Transverse colon (tissue), 4 donors: ENCODE results near the gene MAGEC3. TPM values are rescaled to one million over a fixed set of nuclear protein-coding genes. Genes with fewer than 3 reads are reported as not detected.

Experiments used
- DNase-seq: peaks from one replicate; pipeline ENCODE4 v3.0.0-alpha.2; 2019
- H3K27ac ChIP-seq, 4 donors: fragments of 200-600 bp; sonication (generic); 2 replicates each; pipeline ENCODE4 v1.5.1; 2016 to 2018; ENCODE audit warnings: inconsistent platforms in 4 of 4
- H3K27me3 ChIP-seq: fragments of 200-600 bp; sonication (generic); 2 replicates; pipeline ENCODE4 v1.5.1; 2017; ENCODE audit warnings: inconsistent platforms
- H3K36me3 ChIP-seq, 4 donors: fragments of 200-600 bp; sonication (generic); 2 replicates each; pipeline ENCODE4 v1.5.1; 2017 to 2019; ENCODE audit warnings: inconsistent platforms in 4 of 4
- H3K4me1 ChIP-seq, 4 donors: fragments of 200-600 bp; sonication (generic); 2 replicates each; pipeline ENCODE4 v1.5.1; 2017 to 2020; ENCODE audit warnings: inconsistent platforms in 4 of 4
- H3K4me3 ChIP-seq, 4 donors: fragments of 200-600 bp; sonication (generic); 1 replicate in 1 of 4; 2 replicates in 3 of 4; pipeline versions ENCODE4 v1.5.1 to v1.6.1; 2017 to 2019; ENCODE audit warnings: inconsistent platforms in 4 of 4
- H3K9me3 ChIP-seq, 2 donors: fragments of 200-600 bp; sonication (generic); 2 replicates each; pipeline ENCODE4 v1.5.1; 2017 to 2019; ENCODE audit warnings: inconsistent platforms in 2 of 2
- CTCF ChIP-seq, 5 experiments: fragments of 200-600 bp in 3 of 5; fragments of 450-650 bp in 2 of 5; sonication (generic) in 3 of 5; IDR thresholded peaks; 1 replicate in 2 of 5; 2 replicates in 3 of 5; pipeline ENCODE4 v1.5.1; 2016 to 2017; ENCODE audit warnings: antibody characterized with exemption in 5 of 5, inconsistent platforms in 3 of 5, mild to moderate bottlenecking in 2 of 5, moderate library complexity in 1 of 5
- EP300 ChIP-seq: sonication (generic); formaldehyde crosslinking; IDR thresholded peaks from one replicate; pipeline ENCODE4 v1.6.1; 2017; ENCODE audit warnings: antibody characterized with exemption, low read depth
- POLR2A ChIP-seq: fragments of 450-650 bp; IDR thresholded peaks from one replicate; pipeline ENCODE4 v1.6.1; 2016; ENCODE audit warnings: antibody characterized with exemption, mild to moderate bottlenecking, moderate library complexity
- POLR2AphosphoS5 ChIP-seq, 3 donors: sonication (generic); formaldehyde crosslinking; IDR thresholded peaks; one replicate each; pipeline ENCODE4 v1.6.1; 2016; ENCODE audit warnings: antibody characterized with exemption in 3 of 3
- WGBS, 2 donors: methylation state at CpG; one replicate each; pipeline ENCODE4 v1.1.5; 2018; ENCODE audit warnings: low coverage in 1 of 2; 5-methylcytosine and 5-hydroxymethylcytosine counted together
- in situ Hi-C, 4 donors: fragments of 200-750 bp; cut with MboI; loops; one replicate each; pipeline versions ENCODE4 v1.15.0 to v1.15.1; 2017; ENCODE audit warnings: low sequenced_read_pairs in 3 of 4, low pct_ligation_motif_present in 1 of 4, low pct_unique_long_range_greater_than_20kb in 1 of 4
- intact Hi-C: fragments of 100-400 bp; cut with DNase I; formaldehyde crosslinking; loops from one replicate; pipeline ENCODE4 v1.15.1; 2023; ENCODE audit warnings: low total_unique reads
- total RNA-seq, 4 donors: library from RNA; depleted of rRNA; stranded (reverse); fragments of >200 nt; gene quantifications; one replicate each; pipeline ENCODE4 v1.1.0, GENCODE V29; 2016

The MAGEC3 gene
- total RNA-seq: not detected

- Histone ChIP-seq H3K9me3 (no peaks in the 10 kb centered on the region), H3K4me1 (no peaks in the 10 kb centered on the region), H3K27me3 (no peaks in the 10 kb centered on the region), H3K27ac (no peak within 1 kb of the TSS), H3K36me3 (no peaks in the 10 kb centered on the region), H3K4me3 (no peak within 1 kb of the TSS)
- in situ Hi-C loops: no loop called here
- DNase-seq: no peak
- intact Hi-C loops: no loop called here
- 78 to 80% methylated on average over 1 to 2 of the region's 2 CpGs for WGBS, 2 donors
- TF ChIP-seq EP300: no peak
- no peak for TF ChIP-seq CTCF (IDR thresholded peaks at IDR 0.05)
- TF ChIP-seq POLR2A: no peak
- no peak for TF ChIP-seq POLR2AphosphoS5 (IDR thresholded peaks at IDR 0.05)
These were observed at the start of gene MAGEC3 for GRCh38 chrX:141838016-141838415. Gene MAGEC3, plus strand, starts transcription at chrX:141838316. Its CDS starts 0 bp downstream, at chrX:141838316.

- Histone ChIP-seq H3K4me3 (no peak overlapping the region), H3K27me3 (no peaks in the 10 kb centered on the region), H3K36me3 (no peaks in the 10 kb centered on the region), H3K9me3 (no peaks in the 10 kb centered on the region), H3K4me1 (no peaks in the 10 kb centered on the region), H3K27ac (no peak overlapping the region)
- in situ Hi-C loops (no loop called here), intact Hi-C loops (no loop called here)
- DNase-seq: no peak
- 57 to 80% methylated on average over 1 to 2 of the region's 2 CpGs for WGBS, 2 donors
- TF ChIP-seq EP300 (no peak), CTCF (IDR thresholded peaks at IDR 0.05) (no peak), POLR2A (no peak), POLR2AphosphoS5 (IDR thresholded peaks at IDR 0.05) (no peak)
These were observed 46.3 kb upstream of the MAGEC3 start for GRCh38 chrX:141791856-141792255.

- TF ChIP-seq POLR2AphosphoS5 (IDR thresholded peaks at IDR 0.05) (no peak), EP300 (no peak), POLR2A (no peak), CTCF (IDR thresholded peaks at IDR 0.05) (no peak)
- 49 to 63% methylated on average over 1 of the region's 1 CpG for WGBS, 2 donors
- Histone ChIP-seq H3K27ac (no peak overlapping the region), H3K4me1 (no peaks in the 10 kb centered on the region), H3K36me3 (no peaks in the 10 kb centered on the region), H3K9me3 (no peaks in the 10 kb centered on the region), H3K27me3 (no peaks in the 10 kb centered on the region), H3K4me3 (no peak overlapping the region)
- intact Hi-C loops: no loop called here
- DNase-seq: no peak
- in situ Hi-C loops: no loop called here
These were observed 26.7 kb upstream of the MAGEC3 start for GRCh38 chrX:141811438-141811837.

GRCh38 chrX:141814213-141814857 is 23.8 kb upstream of the MAGEC3 start:
- Histone ChIP-seq H3K36me3 (no peaks in the 10 kb centered on the region), H3K4me3 (no peak overlapping the region), H3K4me1 (no peaks in the 10 kb centered on the region), H3K27ac (no peak overlapping the region), H3K27me3 (no peaks in the 10 kb centered on the region), H3K9me3 (no peaks in the 10 kb centered on the region)
- DNase-seq: no peak
- in situ Hi-C loops (no loop called here), intact Hi-C loops (no loop called here)
- TF ChIP-seq EP300 (no peak), CTCF (IDR thresholded peaks at IDR 0.05) (no peak), POLR2AphosphoS5 (IDR thresholded peaks at IDR 0.05) (no peak), POLR2A (no peak)
- 43% methylated on average over 2 of the region's 2 CpGs; no CpG with 5 or more reads in 1 of the 2 donors for WGBS, 2 donors
